Trophoblast cell (in vitro differentiated cells and primary cell): ENCODE results near the gene GSE1.

Experiments used
- DNase-seq, 2 donors: peaks; one replicate each; pipeline ENCODE4 v3.0.0-alpha.2; 2016
- H2AFZ ChIP-seq: 2 replicates; pipeline ENCODE4 v1.6.1; 2013; ENCODE audit warnings: low read length, moderate library complexity, mild to moderate bottlenecking; ENCODE audit not compliant: insufficient read depth, poor library complexity
- H2AK5ac ChIP-seq: 2 replicates; pipeline ENCODE4 v1.6.1; 2013; ENCODE audit warnings: mild to moderate bottlenecking, low read length
- H2BK120ac ChIP-seq: 2 replicates; pipeline ENCODE4 v1.6.1; 2013; ENCODE audit warnings: low read length, mild to moderate bottlenecking, moderate library complexity; ENCODE audit not compliant: insufficient read depth, poor library complexity
- H2BK12ac ChIP-seq: 2 replicates; pipeline ENCODE4 v1.6.1; 2013; ENCODE audit warnings: mild to moderate bottlenecking, low read length, moderate library complexity
- H2BK5ac ChIP-seq: 2 replicates; pipeline ENCODE4 v1.6.1; 2013; ENCODE audit warnings: low read length, low read depth, moderate library complexity, mild to moderate bottlenecking; ENCODE audit not compliant: poor library complexity
- H3K14ac ChIP-seq: 2 replicates; pipeline ENCODE4 v1.6.1; 2013; ENCODE audit warnings: mild to moderate bottlenecking, low read length
- H3K18ac ChIP-seq: 2 replicates; pipeline ENCODE4 v1.6.1; 2013; ENCODE audit warnings: mild to moderate bottlenecking, low read length
- H3K23ac ChIP-seq: 2 replicates; pipeline ENCODE4 v1.6.1; 2013; ENCODE audit warnings: low read length
- H3K27ac ChIP-seq: 2 replicates; pipeline ENCODE4 v1.5.1; 2013; ENCODE audit warnings: low read depth, mild to moderate bottlenecking, inconsistent platforms, low read length, moderate library complexity
- H3K27me3 ChIP-seq: 2 replicates; pipeline ENCODE4 v1.6.1; 2013; ENCODE audit warnings: inconsistent platforms, mild to moderate bottlenecking, low read length, moderate library complexity; ENCODE audit not compliant: insufficient read depth
- H3K36me3 ChIP-seq, 2 experiments: 1 replicate in 1 of 2; 2 replicates in 1 of 2; pipeline ENCODE4 v1.6.1; 2013; ENCODE audit warnings: low read length in 2 of 2, mild to moderate bottlenecking in 2 of 2, moderate library complexity in 1 of 2; ENCODE audit not compliant: insufficient read depth in 2 of 2, control insufficient read depth in 1 of 2
- H3K4ac ChIP-seq: 2 replicates; pipeline ENCODE4 v1.6.1; 2013; ENCODE audit warnings: low read depth, mild to moderate bottlenecking, low read length, moderate library complexity
- H3K4me1 ChIP-seq, 2 experiments: 1 replicate in 1 of 2; 2 replicates in 1 of 2; pipeline ENCODE4 v1.6.1; 2013; ENCODE audit warnings: low read length in 2 of 2, mild to moderate bottlenecking in 2 of 2, moderate library complexity in 1 of 2; ENCODE audit not compliant: insufficient read depth in 2 of 2, control insufficient read depth in 1 of 2
- H3K4me2 ChIP-seq: 2 replicates; pipeline ENCODE4 v1.6.1; 2013; ENCODE audit warnings: inconsistent platforms, mild to moderate bottlenecking, low read length, moderate library complexity
- H3K4me3 ChIP-seq: 2 replicates; pipeline ENCODE4 v1.5.1; 2013; ENCODE audit warnings: mild to moderate bottlenecking, low read depth, low read length, inconsistent platforms
- H3K79me1 ChIP-seq: one replicate; pipeline ENCODE4 v1.6.1; 2013; ENCODE audit warnings: low read length
- H3K79me2 ChIP-seq: 2 replicates; pipeline ENCODE4 v1.6.1; 2013; ENCODE audit warnings: low read length, mild to moderate bottlenecking; ENCODE audit not compliant: control insufficient read depth, insufficient read depth, poor library complexity
- H3K9ac ChIP-seq: 2 replicates; pipeline ENCODE4 v1.6.1; 2013; ENCODE audit warnings: mild to moderate bottlenecking, low read length
- H3K9me3 ChIP-seq: 2 replicates; pipeline ENCODE4 v1.6.1; 2013; ENCODE audit warnings: low read depth, mild to moderate bottlenecking, control low read depth, inconsistent platforms, low read length; ENCODE audit not compliant: insufficient read depth
- H4K12ac ChIP-seq: 2 replicates; pipeline ENCODE4 v1.6.1; 2013; ENCODE audit warnings: low read depth, mild to moderate bottlenecking, low read length, moderate library complexity
- H4K8ac ChIP-seq: 2 replicates; pipeline ENCODE4 v1.6.1; 2013; ENCODE audit warnings: low read depth, mild to moderate bottlenecking, low read length, moderate library complexity
- H4K91ac ChIP-seq: one replicate; pipeline ENCODE4 v1.6.1; 2013; ENCODE audit warnings: low read depth, mild to moderate bottlenecking, low read length, moderate library complexity
- WGBS: extraction: QIAGEN DNeasy Blood & Tissue Kit; methylation state at CpG from one replicate; pipeline ENCODE4 v1.1.7; 2013; ENCODE audit warnings: missing lambda C conversion rate; ENCODE audit not compliant: insufficient read length, insufficient coverage; ENCODE audit errors: extremely low coverage; 5-methylcytosine and 5-hydroxymethylcytosine counted together

Gene GSE1

GRCh38 chr16:85668676-85669424 lies 55.7 kb downstream of the GSE1 start:
- Histone ChIP-seq H3K23ac (no peak overlapping the region), H3K18ac (no peak overlapping the region), H3K9ac (no peak overlapping the region), H3K4me3 (no peak overlapping the region), H2BK120ac (no peak overlapping the region), H3K27ac (no peak overlapping the region), H3K9me3 (peaks cover 3% of the 10 kb centered on the region), H2BK5ac (no peak overlapping the region), H3K4me1 (no peaks in the 10 kb centered on the region), H2AFZ (no peak overlapping the region), H3K79me1 (no peaks in the 10 kb centered on the region), H3K27me3 (no peaks in the 10 kb centered on the region), H3K79me2 (no peaks in the 10 kb centered on the region), H2AK5ac (no peak overlapping the region), H3K36me3 (peaks cover 70 to 80% of the 10 kb centered on the region in 2 experiments), H4K12ac (no peak overlapping the region), H3K4ac (no peak overlapping the region), H4K91ac (no peak overlapping the region), H3K4me2 (no peak overlapping the region), H2BK12ac (no peak overlapping the region), H4K8ac (no peak overlapping the region), H3K14ac (no peak overlapping the region)
- DNase-seq: no peak
- WGBS: no CpG with 5 or more reads among the region's 10 CpGs

DNA sequence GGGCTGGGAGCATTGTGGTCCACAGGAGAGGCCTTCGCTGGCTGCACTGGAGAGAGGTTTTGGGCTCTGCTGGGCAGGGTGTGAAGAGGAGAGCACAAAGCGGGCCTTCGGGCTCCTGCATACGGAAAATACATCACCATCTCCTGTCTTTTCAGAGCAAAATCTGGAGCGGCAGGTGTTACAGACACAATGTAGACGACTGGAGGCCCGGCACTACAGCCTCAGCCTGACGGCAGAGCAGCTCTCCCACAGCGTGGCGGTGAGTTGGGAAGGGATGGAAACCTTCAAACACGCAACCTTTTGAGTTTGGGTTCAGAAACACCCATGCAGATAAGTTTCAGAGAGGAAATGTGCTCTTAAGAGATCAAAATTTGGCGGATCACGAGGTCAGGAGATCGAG lies 57.7 kb downstream of the GSE1 start:
- Histone ChIP-seq H3K36me3 (peaks cover 61 to 77% of the 10 kb centered on the region in 2 experiments), H2AK5ac (no peak overlapping the region), H3K27me3 (no peaks in the 10 kb centered on the region), H3K23ac (no peak overlapping the region), H3K9me3 (peaks cover 3% of the 10 kb centered on the region), H3K18ac (no peak overlapping the region), H3K4me2 (no peak overlapping the region), H4K91ac (no peak overlapping the region), H2AFZ (no peak overlapping the region), H3K27ac (no peak overlapping the region), H3K79me1 (no peaks in the 10 kb centered on the region), H4K8ac (no peak overlapping the region), H4K12ac (no peak overlapping the region), H3K14ac (no peak overlapping the region), H3K4ac (no peak overlapping the region), H3K4me1 (no peaks in the 10 kb centered on the region), H2BK12ac (no peak overlapping the region), H2BK5ac (no peak overlapping the region), H2BK120ac (no peak overlapping the region), H3K4me3 (no peak overlapping the region), H3K9ac (no peak overlapping the region), H3K79me2 (no peaks in the 10 kb centered on the region)
- DNase-seq: no peak
- WGBS: no CpG with 5 or more reads among the region's 14 CpGs

DNA sequence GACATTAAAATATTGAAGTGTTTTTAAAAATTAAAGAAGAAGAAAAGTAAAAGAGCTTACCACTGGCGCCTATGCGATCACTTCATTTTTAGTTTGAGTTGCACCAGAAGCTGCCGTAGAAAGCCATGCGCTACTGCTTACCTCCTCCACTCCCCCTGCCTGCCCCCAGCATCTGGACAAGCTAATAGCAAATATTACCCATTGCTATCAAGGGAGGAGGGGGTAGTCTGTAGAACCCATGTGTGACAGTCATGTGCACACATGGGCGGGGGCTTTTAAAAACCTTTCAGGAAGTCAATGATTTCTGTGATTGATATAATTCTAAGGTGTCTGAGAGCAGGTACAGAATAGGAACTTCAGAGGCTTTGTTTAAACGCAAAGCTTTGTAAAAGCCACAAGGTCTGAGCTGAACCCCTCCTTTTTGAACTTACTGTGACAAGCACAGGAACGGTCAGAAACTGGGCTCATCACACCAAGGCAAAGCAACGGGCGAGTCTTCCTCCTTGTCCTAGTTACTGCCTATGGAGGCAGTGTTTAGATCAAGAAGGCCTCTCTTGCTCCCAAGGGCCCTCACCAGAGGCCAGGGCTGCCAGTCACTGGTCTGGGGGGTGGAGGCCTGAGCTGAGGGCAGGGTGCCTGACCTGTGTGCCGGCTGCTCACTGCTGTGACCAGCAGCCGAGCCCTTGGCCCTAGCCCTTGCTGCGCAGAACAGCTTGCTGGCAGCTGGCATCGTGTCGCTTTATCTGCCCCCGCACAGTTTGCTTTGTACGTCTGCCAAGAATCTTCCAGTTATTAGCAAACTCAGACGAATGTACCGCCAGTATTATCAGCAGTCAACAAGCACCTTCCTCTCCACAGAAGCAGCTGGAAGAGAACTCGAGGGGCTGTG lies 60.7 kb downstream of the GSE1 start:
- Histone ChIP-seq H2BK12ac (no peak overlapping the region), H2BK120ac (no peak overlapping the region), H3K79me1 (no peaks in the 10 kb centered on the region), H3K79me2 (no peaks in the 10 kb centered on the region), H3K4me2 (no peak overlapping the region), H4K12ac (no peak overlapping the region), H3K23ac (no peak overlapping the region), H2AK5ac (no peak overlapping the region), H3K27me3 (no peaks in the 10 kb centered on the region), H3K4me1 (no peaks in the 10 kb centered on the region), H3K27ac (no peak overlapping the region), H2AFZ (no peak overlapping the region), H2BK5ac (no peak overlapping the region), H3K4ac (no peak overlapping the region), H3K18ac (no peak overlapping the region), H4K91ac (no peak overlapping the region), H4K8ac (no peak overlapping the region), H3K4me3 (no peak overlapping the region), H3K9ac (no peak overlapping the region), H3K9me3 (no peaks in the 10 kb centered on the region), H3K14ac (no peak overlapping the region), H3K36me3 (peaks cover 45 to 66% of the 10 kb centered on the region in 2 experiments)
- DNase-seq: no peak
- WGBS: no CpG with 5 or more reads among the region's 19 CpGs

- Histone ChIP-seq H4K8ac (no peak overlapping the region), H3K14ac (no peak overlapping the region), H3K79me1 (no peaks in the 10 kb centered on the region), H4K12ac (no peak overlapping the region), H3K4me1 (no peaks in the 10 kb centered on the region), H2AFZ (no peak overlapping the region), H3K23ac (no peak overlapping the region), H2BK12ac (no peak overlapping the region), H3K9me3 (no peaks in the 10 kb centered on the region), H3K27ac (no peak overlapping the region), H3K36me3 (peaks cover 41 to 67% of the 10 kb centered on the region in 2 experiments), H3K4ac (no peak overlapping the region), H3K9ac (no peak overlapping the region), H4K91ac (no peak overlapping the region), H2BK5ac (no peak overlapping the region), H3K4me3 (no peak overlapping the region), H3K4me2 (no peak overlapping the region), H2BK120ac (no peak overlapping the region), H2AK5ac (no peak overlapping the region), H3K27me3 (no peaks in the 10 kb centered on the region), H3K79me2 (no peaks in the 10 kb centered on the region), H3K18ac (no peak overlapping the region)
- no peak for DNase-seq
- WGBS: no CpG with 5 or more reads among the region's 4 CpGs
These were observed 61.3 kb downstream of the GSE1 start for GRCh38 chr16:85674418-85674755.
